ENCODE measurements around the gene CEMIP. TPM values are rescaled to one million over a fixed set of nuclear protein-coding genes. Genes with fewer than 3 reads are reported as not detected.

Gene CEMIP
- total and polyA plus RNA-seq, 5 experiments from 2014 or later, result 0.13 TPM; not detected in 4

DNA sequence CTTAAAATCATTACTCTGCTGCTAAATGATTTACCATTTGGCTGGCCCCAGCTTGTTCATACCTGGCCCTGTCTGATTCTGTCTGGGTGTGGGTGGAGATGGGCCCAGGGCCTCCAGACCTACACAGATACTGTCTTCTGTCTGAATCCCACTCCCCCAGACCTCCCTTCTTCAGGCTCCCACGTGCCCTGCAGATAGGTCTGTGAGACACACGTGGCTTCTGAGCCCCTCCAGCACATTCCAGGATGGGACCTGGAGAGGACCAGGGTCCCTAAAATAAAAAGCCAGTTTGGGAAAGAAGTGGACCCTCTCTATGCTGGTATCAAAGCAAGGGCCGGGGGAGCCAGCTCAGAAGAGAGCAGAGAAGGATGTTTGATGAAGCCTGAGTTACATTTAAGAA is 14.6 kb upstream of the CEMIP start:
- no peaks in the 10 kb centered on the region for H3K9me3 Mint-ChIP-seq
- DNase-seq (no peak), ATAC-seq (no peak)
- H3K4me3 Mint-ChIP-seq, result no peak overlapping the region
- no peaks in the 10 kb centered on the region for H3K4me1 Mint-ChIP-seq
- no peak overlapping the region for H3K27ac Mint-ChIP-seq
- POLR2A ChIA-PET, result no interaction called here
- no peaks in the 10 kb centered on the region for H3K36me3 Mint-ChIP-seq
- H3K27me3 Mint-ChIP-seq, result peaks cover 0 to 5% (median 1%) of the 10 kb centered on the region in 5 donors

DNA sequence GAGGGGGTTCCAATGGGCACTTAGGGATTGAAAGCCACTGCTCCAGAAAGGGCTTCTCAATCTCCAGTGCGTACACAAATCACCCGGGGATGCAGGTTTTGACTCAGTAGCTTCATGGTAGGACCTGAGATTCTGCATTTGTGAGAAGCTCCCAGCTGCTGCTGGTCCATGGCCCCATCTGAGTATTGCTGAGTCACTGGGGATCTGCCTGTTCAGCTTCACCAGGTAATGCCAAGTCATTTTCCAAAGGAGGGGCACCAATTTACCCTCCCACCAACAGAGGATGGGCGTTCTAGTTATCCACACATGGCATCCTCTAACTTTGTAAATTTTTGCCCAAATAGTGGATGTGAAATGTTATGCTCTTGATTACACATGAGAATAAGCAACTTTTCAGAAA is 12.9 kb upstream of the CEMIP start:
- peaks cover 1 to 16% (median 2%) of the 10 kb centered on the region in 5 donors for H3K27me3 Mint-ChIP-seq
- H3K27ac Mint-ChIP-seq, result no peak overlapping the region
- DNase-seq (no peak), ATAC-seq (no peak)
- H3K9me3 Mint-ChIP-seq, result no peaks in the 10 kb centered on the region
- no peak overlapping the region for H3K4me3 Mint-ChIP-seq
- no peaks in the 10 kb centered on the region for H3K36me3 Mint-ChIP-seq
- no peaks in the 10 kb centered on the region for H3K4me1 Mint-ChIP-seq
- POLR2A ChIA-PET, result no interaction called here

DNA sequence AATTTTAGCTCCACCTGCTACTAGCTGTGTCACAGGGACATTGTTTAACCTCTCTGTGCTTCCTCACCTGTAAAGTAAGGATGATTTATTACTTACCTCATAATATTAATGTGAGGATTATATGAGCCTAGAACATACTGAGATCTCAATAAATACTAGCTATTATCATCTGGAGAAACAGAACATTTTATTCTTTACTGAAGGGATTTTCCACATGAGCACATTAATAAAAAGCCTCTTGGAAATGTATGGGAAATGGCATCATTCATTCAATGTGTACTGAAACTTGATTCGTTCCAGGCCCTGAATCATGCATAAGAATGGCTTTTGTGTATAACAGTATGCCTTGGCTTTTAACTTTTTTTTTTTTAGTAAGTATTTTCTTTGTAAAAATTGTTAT is 11.0 kb upstream of the CEMIP start:
- POLR2A ChIA-PET, result no interaction called here
- Mint-ChIP-seq H3K36me3 (no peaks in the 10 kb centered on the region), H3K4me1 (no peaks in the 10 kb centered on the region), H3K4me3 (no peak overlapping the region), H3K9me3 (no peaks in the 10 kb centered on the region), H3K27ac (no peak overlapping the region), H3K27me3 (peaks cover 1 to 19% (median 2%) of the 10 kb centered on the region in 5 donors)
- ATAC-seq (no peak), DNase-seq (no peak)

DNA sequence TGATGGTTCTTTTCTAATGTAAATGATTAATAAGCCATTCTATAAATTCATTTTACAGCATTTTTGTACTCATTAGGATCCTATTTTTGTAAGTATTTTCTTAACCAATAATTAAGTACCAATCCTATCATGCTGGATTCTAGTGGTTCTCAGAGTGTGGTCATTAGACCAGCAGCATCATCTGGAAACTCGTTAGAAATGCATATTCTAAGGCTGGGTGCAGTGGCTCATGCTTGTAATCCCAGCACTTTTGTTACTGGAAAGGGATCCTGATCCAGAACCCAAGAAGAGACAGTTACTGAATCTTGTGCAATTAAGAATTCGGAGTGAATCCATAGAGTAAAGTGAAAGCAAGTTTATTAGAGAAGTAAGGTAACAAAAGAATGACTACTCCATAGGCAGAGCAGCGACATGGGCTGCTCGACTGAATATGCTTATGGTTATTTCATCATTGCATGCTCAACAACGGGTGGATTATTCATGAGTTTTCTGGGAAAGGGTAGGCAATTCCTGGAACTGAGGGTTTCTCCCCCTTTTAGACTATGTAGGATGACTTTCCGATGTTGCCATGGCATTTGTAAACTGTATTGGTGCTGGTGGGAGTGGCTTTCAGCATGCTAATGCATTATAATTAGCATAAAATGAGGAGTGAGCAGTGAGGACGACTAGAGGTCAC is 9.9 kb upstream of the CEMIP start:
- Mint-ChIP-seq H3K27ac (no peak overlapping the region), H3K9me3 (no peaks in the 10 kb centered on the region), H3K27me3 (peaks cover 1 to 23% (median 6%) of the 10 kb centered on the region in 5 donors), H3K4me3 (no peak overlapping the region), H3K36me3 (no peaks in the 10 kb centered on the region), H3K4me1 (no peaks in the 10 kb centered on the region)
- POLR2A ChIA-PET, result no interaction called here
- no peak for DNase-seq
- no peak for ATAC-seq

DNA sequence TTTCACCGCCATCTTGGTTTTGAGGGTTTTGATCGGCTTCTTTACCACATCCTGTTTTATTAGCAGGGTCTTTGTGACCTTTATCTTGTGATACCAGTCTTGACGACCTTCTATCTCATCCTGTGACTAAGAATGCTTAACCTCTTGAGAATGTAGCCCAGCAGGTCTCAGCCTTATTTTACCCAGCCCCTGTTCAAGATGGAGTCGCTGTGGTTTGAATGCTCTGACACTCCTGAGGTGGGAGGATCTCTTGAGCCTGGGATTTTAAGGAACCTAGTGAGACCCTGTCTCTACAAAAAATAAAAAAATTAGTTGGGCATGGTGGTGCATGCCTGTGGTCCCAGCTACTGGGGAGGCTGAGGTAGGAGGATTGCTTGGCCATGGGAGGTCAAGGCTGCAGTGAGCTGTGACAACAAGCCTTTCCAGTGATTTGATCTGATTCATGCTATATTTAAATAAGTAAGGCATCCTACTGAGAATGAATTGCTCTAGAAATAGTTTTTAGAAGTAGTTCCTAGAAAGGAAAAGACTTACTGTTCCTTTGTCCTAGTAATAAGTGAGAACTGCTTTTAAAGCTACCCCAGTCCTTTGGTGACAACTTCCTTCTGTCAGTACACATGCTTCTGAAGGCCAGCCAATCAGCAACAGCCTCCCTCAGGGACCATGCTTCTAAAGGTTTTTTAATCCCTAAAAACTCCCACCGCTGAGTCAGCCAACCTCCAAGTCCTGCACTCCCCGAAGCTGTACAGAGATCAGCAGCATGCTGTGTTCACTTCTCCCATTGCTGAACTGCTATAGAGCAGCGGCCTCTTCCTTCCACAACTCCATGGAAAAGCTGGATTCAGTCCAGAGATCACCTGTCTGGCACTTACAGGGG is 9.1 kb upstream of the CEMIP start:
- Mint-ChIP-seq H3K27me3 (peaks cover 1 to 23% (median 8%) of the 10 kb centered on the region in 5 donors), H3K27ac (no peak overlapping the region), H3K9me3 (no peaks in the 10 kb centered on the region), H3K4me1 (no peaks in the 10 kb centered on the region), H3K4me3 (no peak overlapping the region), H3K36me3 (no peaks in the 10 kb centered on the region)
- DNase-seq (no peak), ATAC-seq (no peak)
- POLR2A ChIA-PET, result no interaction called here

DNA sequence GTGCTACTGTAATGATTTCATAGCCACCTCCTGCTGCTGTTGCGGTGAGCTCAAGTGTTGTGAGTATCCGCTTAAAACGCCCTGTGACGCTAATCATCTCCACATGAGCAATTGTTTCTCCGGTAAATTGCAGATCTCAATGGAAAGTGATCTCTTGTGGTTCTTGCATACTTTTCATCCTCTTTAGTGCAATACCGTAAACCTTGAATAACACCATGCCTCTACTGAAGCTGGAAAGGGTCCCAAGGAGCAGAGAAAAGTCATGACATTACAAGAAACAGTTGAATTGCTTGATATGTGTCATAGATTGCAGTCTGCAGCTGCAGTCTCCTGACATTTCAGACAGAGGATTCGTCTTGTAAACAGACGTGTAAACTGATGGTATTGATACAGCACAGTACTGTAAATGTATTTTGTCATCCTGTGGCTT is 6.0 kb upstream of the CEMIP start:
- H3K9me3 Mint-ChIP-seq, result no peaks in the 10 kb centered on the region
- ATAC-seq (no peak), DNase-seq (no peak)
- POLR2A ChIA-PET, result no interaction called here
- H3K27me3 Mint-ChIP-seq, result peaks cover 6 to 29% (median 15%) of the 10 kb centered on the region in 5 donors
- H3K36me3 Mint-ChIP-seq, result no peaks in the 10 kb centered on the region
- H3K4me3 Mint-ChIP-seq, result no peak overlapping the region
- peaks cover 0 to 2% (median 0%) of the 10 kb centered on the region in 4 donors for H3K4me1 Mint-ChIP-seq
- no peak overlapping the region for H3K27ac Mint-ChIP-seq

DNA sequence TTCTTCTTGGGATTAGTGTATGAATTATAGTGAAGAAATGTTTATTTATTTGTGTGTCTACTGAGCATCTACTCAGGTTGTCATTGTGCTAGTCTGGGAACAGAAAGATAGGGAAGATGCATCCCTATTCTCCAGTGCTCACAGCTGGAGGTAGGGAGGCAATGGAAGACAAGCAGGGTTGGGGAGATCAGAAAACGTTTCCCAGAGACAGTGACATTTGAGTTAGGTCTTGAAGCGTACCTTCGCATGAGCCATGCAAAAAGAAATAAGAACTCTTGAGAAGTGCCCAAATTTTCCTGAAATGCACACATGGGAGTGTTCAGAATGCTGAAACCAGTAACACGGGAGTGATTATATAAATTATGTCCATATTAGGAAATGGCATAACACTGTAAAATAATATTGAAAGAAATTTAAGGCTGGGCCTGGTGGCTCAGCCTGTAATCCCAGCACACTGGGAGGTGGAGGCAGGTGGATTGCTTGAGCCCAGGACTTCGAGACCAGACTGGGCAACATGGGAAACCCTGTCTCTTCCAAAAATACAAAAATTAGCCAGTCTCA is 5.3 kb upstream of the CEMIP start:
- H3K9me3 Mint-ChIP-seq, result no peaks in the 10 kb centered on the region
- no peak overlapping the region for H3K27ac Mint-ChIP-seq
- no peak for ATAC-seq
- H3K27me3 Mint-ChIP-seq, result peaks cover 9 to 29% (median 19%) of the 10 kb centered on the region in 5 donors
- H3K36me3 Mint-ChIP-seq, result no peaks in the 10 kb centered on the region
- H3K4me3 Mint-ChIP-seq, result no peak overlapping the region
- H3K4me1 Mint-ChIP-seq, result peaks cover 0 to 5% (median 0%) of the 10 kb centered on the region in 4 donors
- POLR2A ChIA-PET, result no interaction called here
- DNase-seq, result no peak

DNA sequence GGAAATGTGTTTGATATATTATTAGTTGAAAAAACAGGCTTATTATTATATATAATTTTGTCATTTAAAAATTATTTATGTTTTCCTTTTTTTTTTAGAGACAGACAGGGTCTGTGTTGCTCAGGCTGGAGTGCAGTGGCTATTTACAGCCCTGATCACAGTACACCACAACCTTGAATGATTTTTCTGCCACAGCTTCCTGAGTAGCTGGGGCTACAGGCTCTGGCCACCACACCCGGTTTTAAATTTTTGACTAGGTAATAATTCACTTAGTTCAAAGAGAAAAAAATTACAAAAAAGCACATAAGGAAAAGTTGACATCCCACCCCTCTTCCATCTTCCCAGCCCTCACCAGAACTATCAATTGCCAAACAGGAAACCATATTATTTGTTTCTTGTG is 4.7 kb upstream of the CEMIP start:
- POLR2A ChIA-PET, result no interaction called here
- H3K9me3 Mint-ChIP-seq, result no peaks in the 10 kb centered on the region
- ATAC-seq (no peak), DNase-seq (no peak)
- H3K36me3 Mint-ChIP-seq, result no peaks in the 10 kb centered on the region
- H3K27me3 Mint-ChIP-seq, result peaks cover 9 to 26% (median 20%) of the 10 kb centered on the region in 5 donors
- no peak overlapping the region for H3K27ac Mint-ChIP-seq
- H3K4me3 Mint-ChIP-seq, result no peak overlapping the region
- peaks cover 0 to 6% (median 2%) of the 10 kb centered on the region in 4 donors for H3K4me1 Mint-ChIP-seq

DNA sequence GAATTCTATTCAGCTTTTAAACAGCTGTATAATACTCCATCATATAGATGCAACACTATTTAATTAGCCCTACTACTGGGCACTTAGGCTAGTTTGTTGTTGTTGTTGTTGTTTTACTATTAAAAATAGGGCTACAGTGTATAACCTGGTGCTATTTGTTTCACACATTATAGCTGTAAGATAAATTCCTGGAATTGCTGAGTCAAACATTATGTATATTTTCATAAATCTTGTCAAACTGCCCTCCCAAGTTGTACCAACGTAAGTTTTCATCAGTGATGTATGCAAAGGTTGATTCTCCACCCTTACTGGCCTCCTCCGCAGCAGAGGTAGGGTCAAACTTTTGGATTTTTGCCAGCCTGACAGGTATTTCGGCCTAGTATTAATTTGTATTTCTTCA is 3.8 kb upstream of the CEMIP start:
- no peak for ATAC-seq
- H3K27ac Mint-ChIP-seq, result no peak overlapping the region
- POLR2A ChIA-PET, result no interaction called here

DNA sequence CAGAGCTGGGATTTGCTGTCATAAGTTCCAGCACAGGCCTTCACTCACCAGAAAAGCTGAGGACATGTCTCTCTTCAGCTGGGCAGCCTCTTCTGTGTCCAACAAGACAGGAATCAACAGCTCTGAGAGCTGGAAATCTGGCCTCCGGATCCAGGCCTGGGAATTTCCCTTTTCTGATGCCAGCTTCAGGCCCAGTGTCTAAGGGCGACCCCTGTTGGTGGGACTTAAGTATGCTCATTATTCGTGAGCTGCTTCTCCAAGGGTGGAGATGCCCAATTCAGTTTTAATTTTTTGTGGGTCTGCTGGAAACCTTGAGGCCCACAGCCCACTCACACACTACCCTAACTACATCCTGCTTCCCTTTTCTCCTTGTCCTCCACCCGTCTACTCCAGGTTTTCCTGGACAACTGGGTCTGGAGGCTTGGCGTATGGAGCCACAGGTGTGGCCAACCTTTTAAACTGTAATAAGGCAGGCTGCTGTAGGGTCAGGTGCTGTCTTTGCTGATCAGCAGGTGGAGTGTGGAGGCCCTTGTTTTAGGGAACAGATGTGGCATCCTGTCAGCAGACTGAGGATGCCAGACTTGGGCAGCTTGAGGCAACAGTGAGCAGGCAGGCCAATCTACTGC is 2.6 kb upstream of the CEMIP start:
- Mint-ChIP-seq H3K9me3 (peaks cover 0 to 2% (median 0%) of the 10 kb centered on the region in 9 donors), H3K4me1 (peaks cover 5 to 16% (median 10%) of the 10 kb centered on the region in 4 donors), H3K27ac (peak overlapping the region in 1 of 10 donors; percentile 6), H3K36me3 (no peaks in the 10 kb centered on the region), H3K27me3 (peaks cover 9 to 36% (median 28%) of the 10 kb centered on the region in 5 donors), H3K4me3 (no peak overlapping the region)
- DNase-seq (peak; percentile 23 to 73 (median 44)), ATAC-seq (no peak)
- POLR2A ChIA-PET, result no interaction called here

More for the DNA sequence above, 3.8 kb upstream of the CEMIP start:
- H3K27me3 Mint-ChIP-seq, result peaks cover 9 to 28% (median 24%) of the 10 kb centered on the region in 5 donors
- H3K4me1 Mint-ChIP-seq, result peaks cover 5 to 14% (median 9%) of the 10 kb centered on the region in 4 donors
- H3K36me3 Mint-ChIP-seq, result no peaks in the 10 kb centered on the region
- H3K4me3 Mint-ChIP-seq, result no peak overlapping the region
- no peak for DNase-seq
- no peaks in the 10 kb centered on the region for H3K9me3 Mint-ChIP-seq

DNA sequence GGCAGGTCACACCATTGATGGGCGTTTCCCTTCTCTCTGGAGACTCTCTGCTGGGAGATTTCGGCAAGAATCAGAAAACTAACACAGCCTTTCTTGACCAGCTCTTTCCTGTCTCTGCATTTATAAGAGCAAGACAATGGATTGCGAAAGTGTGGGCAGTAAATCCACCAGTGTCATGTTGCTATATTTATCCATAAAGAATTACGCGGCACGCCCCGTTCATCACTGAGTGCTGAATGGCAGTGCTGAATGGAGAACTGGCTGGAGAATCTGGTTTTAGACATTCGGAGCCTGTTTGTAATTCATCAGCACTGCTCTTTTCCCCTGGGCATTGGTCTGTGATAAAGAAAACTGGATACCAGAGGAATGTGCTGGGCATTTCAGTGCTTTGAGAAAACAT is 2.0 kb upstream of the CEMIP start:
- DNase-seq (no peak), ATAC-seq (no peak)
- Mint-ChIP-seq H3K4me3 (no peak overlapping the region), H3K4me1 (peaks cover 5 to 16% (median 10%) of the 10 kb centered on the region in 4 donors), H3K9me3 (peaks cover 0 to 2% (median 0%) of the 10 kb centered on the region in 9 donors), H3K27ac (no peak overlapping the region), H3K27me3 (peaks cover 9 to 42% (median 34%) of the 10 kb centered on the region in 5 donors), H3K36me3 (no peaks in the 10 kb centered on the region)
- POLR2A ChIA-PET, result no interaction called here

DNA sequence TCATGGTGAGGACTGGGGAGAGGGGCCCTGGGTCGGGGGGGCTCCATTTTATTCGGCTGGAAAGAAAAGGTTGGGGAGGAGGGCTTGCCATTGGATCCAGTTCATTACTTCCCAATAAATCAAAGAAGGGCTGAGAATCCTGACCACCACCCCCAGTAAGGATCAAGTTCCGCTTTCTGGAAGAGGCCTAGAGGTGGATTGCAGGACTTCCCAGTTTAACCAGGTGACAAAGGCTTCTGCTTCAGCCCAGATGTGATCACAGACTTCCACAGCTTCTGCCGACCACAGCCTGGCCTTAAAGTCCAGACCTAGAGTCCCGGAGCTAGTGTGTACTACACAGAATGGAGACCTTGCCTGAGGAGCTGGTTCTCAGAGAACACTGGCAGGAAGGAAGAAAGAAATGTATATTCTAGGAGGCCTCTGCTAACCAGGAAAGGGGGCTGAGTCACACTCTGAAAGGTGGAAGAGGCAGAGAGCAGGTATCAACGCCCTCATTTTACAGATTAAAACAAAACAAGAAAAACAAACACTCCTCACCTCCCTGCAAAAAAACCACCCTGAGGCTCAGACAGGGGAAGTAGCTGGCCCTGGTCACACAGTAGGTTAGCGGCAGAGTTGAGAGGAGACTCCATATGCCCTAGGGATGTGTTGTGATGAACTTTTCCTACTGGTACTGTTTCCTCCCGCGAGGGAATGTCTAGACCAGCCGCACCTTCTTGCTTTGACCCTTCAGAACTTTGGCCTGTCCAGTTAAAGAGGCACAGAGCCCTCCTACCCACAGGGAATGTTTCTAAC is 1.1 kb upstream of the CEMIP start:
- Mint-ChIP-seq H3K27ac (peak overlapping the region in 1 of 10 donors; percentile 15), H3K9me3 (peaks cover 0 to 2% (median 0%) of the 10 kb centered on the region in 9 donors), H3K36me3 (no peaks in the 10 kb centered on the region), H3K27me3 (peaks cover 9 to 51% (median 36%) of the 10 kb centered on the region in 5 donors), H3K4me1 (peaks cover 5 to 16% (median 12%) of the 10 kb centered on the region in 4 donors), H3K4me3 (peak overlapping the region in 4 of 10 donors; percentile 18 to 39 (median 32))
- DNase-seq, result no peak
- no peak for ATAC-seq
- POLR2A ChIA-PET, result no interaction called here

Measured in naive thymus-derived CD8-positive, alpha-beta T cell (primary cell).